Stimulated activated CD8-positive, alpha-beta memory T cell treated with anti-CD3 and anti-CD28 coated beads, Interleukin-15, amount 100 ng/mL, for 1 hour (primary cell): Measurements from ENCODE around the gene REPIN1.
A peak's percentile ranks its signal among the peaks of the same experiment; 100 is the strongest.

Experiments used
- DNase-seq: peaks from one replicate; pipeline ENCODE4 v3.0.0-alpha.2; 2020; ENCODE audit warnings: low read depth

REPIN1 gene

GRCh38 chr7:150407588-150408392, 39.2 kb downstream of the REPIN1 start:
- no peak for DNase-seq

GRCh38 chr7:150408393-150409299, 40.0 kb downstream of the REPIN1 start:
- DNase-seq, result no peak

- no peak for DNase-seq
Observed at GRCh38 chr7:150409300-150410030, 40.8 kb downstream of the REPIN1 start.

- no peak for DNase-seq
Observed at GRCh38 chr7:150410131-150410530, 41.5 kb downstream of the REPIN1 start.

- DNase-seq, result no peak
Observed at GRCh38 chr7:150410680-150411346, 42.2 kb downstream of the REPIN1 start.

GRCh38 chr7:150411606-150412005, 43.0 kb downstream of the REPIN1 start:
- DNase-seq, result no peak

GRCh38 chr7:150412016-150412415, 43.4 kb downstream of the REPIN1 start:
- DNase-seq, result no peak

- no peak for DNase-seq
Observed at GRCh38 chr7:150412518-150413488, 44.2 kb downstream of the REPIN1 start.

- no peak for DNase-seq
Observed at GRCh38 chr7:150413640-150414081, 45.0 kb downstream of the REPIN1 start.

- DNase-seq, result no peak
Observed at GRCh38 chr7:150415161-150416153, 46.8 kb downstream of the REPIN1 start.

GRCh38 chr7:150417239-150417638, 48.6 kb downstream of the REPIN1 start:
- DNase-seq, result no peak

GRCh38 chr7:150417863-150418262, 49.2 kb downstream of the REPIN1 start:
- no peak for DNase-seq

GRCh38 chr7:150420242-150420641, 51.6 kb downstream of the REPIN1 start:
- DNase-seq, result no peak

- peak; percentile 86 for DNase-seq
Observed at GRCh38 chr7:150420987-150421674, 52.5 kb downstream of the REPIN1 start.

GRCh38 chr7:150421831-150422230, 53.2 kb downstream of the REPIN1 start:
- DNase-seq, result no peak
